Gastroesophageal sphincter (tissue), 4 donors: Measurements from ENCODE around the gene RRAGD. TPM values are rescaled to one million over a fixed set of nuclear protein-coding genes. Genes with fewer than 3 reads are reported as not detected.
A peak's percentile ranks its signal among the peaks of the same experiment; 100 is the strongest.

Experiments used
- ATAC-seq: fragments of 150-250 bp; one replicate; pipeline ENCODE4 v1.9.1; 2016; ENCODE audit warnings: mild to moderate bottlenecking, moderate library complexity
- H3K27ac ChIP-seq, 4 donors: fragments of 200-600 bp; sonication (generic) in 3 of 4; 1 replicate in 3 of 4; 2 replicates in 1 of 4; pipeline ENCODE4 v1.5.1; 2016 to 2019
- H3K27me3 ChIP-seq: fragments of 200-600 bp; sonication (generic); one replicate; pipeline ENCODE4 v1.5.1; 2019
- H3K36me3 ChIP-seq, 2 donors: fragments of 200-600 bp; sonication (generic); one replicate each; pipeline ENCODE4 v1.5.1; 2019; ENCODE audit warnings: control low read depth in 1 of 2
- H3K4me1 ChIP-seq, 3 donors: fragments of 200-600 bp; sonication (generic); 1 replicate in 2 of 3; 2 replicates in 1 of 3; pipeline ENCODE4 v1.5.1; 2016 to 2019; ENCODE audit warnings: control low read depth in 2 of 3
- H3K4me3 ChIP-seq, 2 donors: fragments of 200-600 bp; sonication (generic); one replicate each; pipeline ENCODE4 v1.5.1; 2019; ENCODE audit warnings: mild to moderate bottlenecking in 1 of 2, moderate library complexity in 1 of 2
- H3K9me3 ChIP-seq, 3 donors: fragments of 200-600 bp; sonication (generic); one replicate each; pipeline ENCODE4 v1.5.1; 2017 to 2019; ENCODE audit warnings: control low read depth in 2 of 3
- CTCF ChIP-seq, 4 experiments: fragments of 200-600 bp in 2 of 4; fragments of 450-650 bp in 2 of 4; sonication (generic) in 1 of 4; IDR thresholded peaks; one replicate each; pipeline ENCODE4 v1.5.1; 2017 to 2019; ENCODE audit warnings: antibody characterized with exemption in 4 of 4, mild to moderate bottlenecking in 2 of 4, moderate library complexity in 2 of 4
- EP300 ChIP-seq: sonication (generic); formaldehyde crosslinking; IDR thresholded peaks from one replicate; pipeline ENCODE4 v1.6.1; 2017; ENCODE audit warnings: antibody characterized with exemption, mild to moderate bottlenecking
- POLR2A ChIP-seq, 2 donors: fragments of 450-650 bp; IDR thresholded peaks; one replicate each; pipeline ENCODE4 v1.6.1; 2017; ENCODE audit warnings: antibody characterized with exemption in 2 of 2, mild to moderate bottlenecking in 2 of 2, moderate library complexity in 1 of 2
- POLR2AphosphoS5 ChIP-seq: sonication (generic); formaldehyde crosslinking; IDR thresholded peaks from one replicate; pipeline ENCODE4 v1.6.1; 2017; ENCODE audit warnings: antibody characterized with exemption
- WGBS, 2 donors: methylation state at CpG; one replicate each; pipeline ENCODE4 v1.1.5; 2018; ENCODE audit warnings: low coverage in 1 of 2; 5-methylcytosine and 5-hydroxymethylcytosine counted together
- total RNA-seq, 4 donors: library from RNA; depleted of rRNA; stranded (reverse); fragments of >200 nt; gene quantifications; one replicate each; pipeline ENCODE4 v1.1.0, GENCODE V29; 2016

Gene RRAGD
- total RNA-seq, 4 donors from 2014 or later: 14.8 to 38.5 (median 24.8) TPM

GRCh38 chr6:89385156-89385667, 26.9 kb downstream of the RRAGD start:
- Histone ChIP-seq H3K4me1 (no peaks in the 10 kb centered on the region), H3K4me3 (no peak overlapping the region), H3K27ac (no peak overlapping the region), H3K27me3 (no peaks in the 10 kb centered on the region), H3K9me3 (no peaks in the 10 kb centered on the region), H3K36me3 (no peaks in the 10 kb centered on the region)
- WGBS, 2 donors: 45 to 71% methylated on average over 3 to 4 of the region's 5 CpGs
- no peak for TF ChIP-seq POLR2AphosphoS5
- TF ChIP-seq EP300: no peak
- TF ChIP-seq CTCF (IDR thresholded peaks at IDR 0.05): no peak
- no peak for TF ChIP-seq POLR2A (IDR thresholded peaks at IDR 0.05)
- ATAC-seq: no peak

- TF ChIP-seq POLR2AphosphoS5 (no peak), POLR2A (IDR thresholded peaks at IDR 0.05) (no peak), EP300 (no peak)
- 73 to 90% methylated on average over 2 of the region's 2 CpGs for WGBS, 2 donors
- no peaks in the 10 kb centered on the region for H3K36me3 ChIP-seq
- no peak overlapping the region for H3K4me3 ChIP-seq
- H3K9me3 ChIP-seq: no peaks in the 10 kb centered on the region
- no peaks in the 10 kb centered on the region for H3K4me1 ChIP-seq
- no peak overlapping the region for H3K27ac ChIP-seq
- H3K27me3 ChIP-seq: no peaks in the 10 kb centered on the region
- ATAC-seq: no peak
Measured at GRCh38 chr6:89381031-89381430, 31.0 kb downstream of the RRAGD start.

GRCh38 chr6:89379281-89379680, 32.8 kb downstream of the RRAGD start:
- Histone ChIP-seq H3K4me1 (no peaks in the 10 kb centered on the region), H3K27ac (no peak overlapping the region), H3K9me3 (no peaks in the 10 kb centered on the region), H3K36me3 (no peaks in the 10 kb centered on the region), H3K4me3 (no peak overlapping the region), H3K27me3 (no peaks in the 10 kb centered on the region)
- 64 to 76% methylated on average over 5 of the region's 5 CpGs for WGBS, 2 donors
- no peak for ATAC-seq
- TF ChIP-seq POLR2AphosphoS5 (no peak), CTCF (IDR thresholded peaks at IDR 0.05) (no peak), POLR2A (IDR thresholded peaks at IDR 0.05) (no peak), EP300 (no peak)

- WGBS, 2 donors: 93 to 100% methylated on average over 2 to 4 of the region's 4 CpGs
- H3K4me1 ChIP-seq: no peaks in the 10 kb centered on the region
- ATAC-seq: no peak
- no peak overlapping the region for H3K27ac ChIP-seq
- H3K27me3 ChIP-seq: no peaks in the 10 kb centered on the region
- no peaks in the 10 kb centered on the region for H3K36me3 ChIP-seq
- TF ChIP-seq POLR2AphosphoS5 (no peak), CTCF (IDR thresholded peaks at IDR 0.05) (no peak)
- no peaks in the 10 kb centered on the region for H3K9me3 ChIP-seq
- no peak overlapping the region for H3K4me3 ChIP-seq
Measured at GRCh38 chr6:89378628-89379027, 33.4 kb downstream of the RRAGD start.

GRCh38 chr6:89375427-89376267, 36.4 kb downstream of the RRAGD start:
- no peaks in the 10 kb centered on the region for H3K9me3 ChIP-seq
- ATAC-seq: peak; percentile 36
- H3K4me1 ChIP-seq: peaks cover 0 to 11% (median 0%) of the 10 kb centered on the region in 3 donors
- H3K27me3 ChIP-seq: no peaks in the 10 kb centered on the region
- WGBS, 2 donors: 65 to 76% methylated on average over 5 to 6 of the region's 6 CpGs
- H3K27ac ChIP-seq: no peak overlapping the region
- H3K36me3 ChIP-seq: no peaks in the 10 kb centered on the region
- H3K4me3 ChIP-seq: no peak overlapping the region
- TF ChIP-seq POLR2A (IDR thresholded peaks at IDR 0.05) (no peak), CTCF (IDR thresholded peaks at IDR 0.05) (no peak), EP300 (no peak), POLR2AphosphoS5 (no peak)
